Left lung (tissue), 10 donors: ENCODE results near the gene ZNF573. TPM values are rescaled to one million over a fixed set of nuclear protein-coding genes. Genes with fewer than 3 reads are reported as not detected.

Experiments
- ATAC-seq: fragments of 200-7000 bp; cut with Tn5 transposase; one replicate; pipeline ENCODE4 v1.9.1; 2020; ENCODE audit warnings: moderate library complexity
- DNase-seq, 4 donors: peaks; one replicate each; pipeline ENCODE4 v3.0.0-alpha.2; 2013 to 2020
- H3K27ac ChIP-seq, 2 donors: fragments of 200-600 bp; sonication (generic) in 1 of 2; one replicate each; pipeline versions ENCODE4 v1.5.0 to v1.8.0; 2020 to 2021
- H3K27me3 ChIP-seq, 2 donors: fragments of 200-600 bp; sonication (generic) in 1 of 2; one replicate each; pipeline versions ENCODE4 v1.5.0 to v1.8.0; 2020 to 2021
- H3K36me3 ChIP-seq, 2 donors: fragments of 200-600 bp; sonication (generic) in 1 of 2; one replicate each; pipeline versions ENCODE4 v1.5.0 to v1.8.0; 2020 to 2021
- H3K4me1 ChIP-seq, 2 donors: fragments of 200-600 bp; one replicate each; pipeline ENCODE4 v1.8.0; 2021
- H3K4me3 ChIP-seq, 2 donors: fragments of 200-600 bp; sonication (generic) in 1 of 2; one replicate each; pipeline versions ENCODE4 v1.5.0 to v1.8.0; 2020 to 2021; ENCODE audit warnings: mild to moderate bottlenecking in 1 of 2
- H3K9me3 ChIP-seq, 2 donors: fragments of 200-600 bp; sonication (generic) in 1 of 2; one replicate each; pipeline versions ENCODE4 v1.5.0 to v1.8.0; 2020 to 2021
- intact Hi-C, 2 donors: fragments of 100-400 bp; cut with DNase I; formaldehyde crosslinking; loops; one replicate each; pipeline versions ENCODE4 v1.11.2 to v1.14.2; 2022
- polyA plus RNA-seq, 6 donors: library from polyadenylated mRNA; unstranded; fragments of 120-200 nt; gene quantifications; one replicate each; pipeline ENCODE4 v1.2.1, GENCODE V29; 2013; ENCODE audit not compliant: insufficient read length in 6 of 6
- total RNA-seq, 2 donors: library from RNA; stranded (reverse); fragmentation: NEBNext Ultra II Directional; extraction: Animal tissue kit (Norgen Biotek cat#: 25700); gene quantifications; one replicate each; pipeline ENCODE4 v1.2.1, GENCODE V29; 2021
- TF ChIP-seq, protein P1 (sequence below), 2 donors: fragments of 200-600 bp; sonication (generic) in 1 of 2; IDR thresholded peaks; one replicate each; pipeline versions ENCODE4 v1.5.0 to v1.8.0; 2021; ENCODE audit warnings: antibody characterized with exemption in 2 of 2
- donor health status: DM: no; HTN: yes; CAD: no.
- donor health status: DM: no; HTN: no; CAD: no.

The ZNF573 gene
- total and polyA plus RNA-seq, 8 donors: 12.7 to 30.5 (median 19.2) TPM

DNA sequence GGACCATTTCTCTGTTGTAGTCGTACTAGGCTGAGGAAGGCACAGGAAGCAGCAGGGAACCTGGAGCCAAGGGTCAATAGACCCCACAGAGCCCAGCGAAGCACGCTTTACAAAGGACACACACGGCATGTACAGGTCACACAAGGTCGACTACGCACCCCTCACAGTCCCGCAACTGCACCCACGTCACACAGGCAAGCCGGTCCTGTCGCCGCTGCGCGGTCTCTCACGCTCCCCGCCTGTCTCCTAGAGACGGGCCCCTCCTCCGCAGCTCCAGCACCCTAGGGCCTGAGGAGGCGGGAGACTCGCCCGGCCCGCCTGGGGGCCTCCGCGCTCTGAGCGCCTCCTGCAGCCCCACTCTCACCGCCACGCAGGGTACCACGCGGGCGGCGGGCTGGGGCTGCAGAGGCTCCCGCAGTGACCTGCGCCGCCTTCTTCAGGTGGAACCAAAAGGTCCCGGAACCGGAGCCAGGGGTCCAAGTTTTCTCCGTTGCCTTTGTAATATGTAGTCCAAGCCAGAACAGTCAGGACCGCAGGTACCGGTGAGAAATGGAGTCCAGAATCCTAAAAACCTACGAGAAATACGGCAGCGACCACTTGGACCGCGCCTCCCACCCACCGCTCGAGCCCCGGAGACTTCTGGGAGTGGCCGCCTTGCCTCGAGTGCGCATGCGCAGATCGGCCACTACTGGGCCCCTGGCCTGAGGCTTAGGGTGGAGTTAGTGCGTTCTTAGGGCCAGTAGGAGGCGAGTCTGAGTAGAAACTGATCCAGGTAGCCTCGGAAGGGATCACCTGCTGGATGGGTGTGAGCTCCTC is 60.1 kb downstream of the ZNF573 start, which contains the start of gene ZNF607:
ZNF607 (minus strand) TSS at position 651 of the 816 bp plus-strand sequence. CDS start 8,143 bp downstream, outside the sequence.
- Histone ChIP-seq H3K27me3 (no peaks in the 10 kb centered on the region), H3K36me3 (peaks cover 0 to 8% of the 10 kb centered on the region in 2 donors), H3K9me3 (peaks cover 0 to 9% of the 10 kb centered on the region in 2 donors), H3K4me3 (peak within 1 kb of the TSS; percentile 83 to 85), H3K27ac (peak within 1 kb of the TSS; percentile 67 to 80), H3K4me1 (peaks cover 0 to 10% of the 10 kb centered on the region in 2 donors)
- ATAC-seq (peak; percentile 99), DNase-seq (peak; percentile 91 to 97 (median 93))
- TF ChIP-seq, protein P1, sequence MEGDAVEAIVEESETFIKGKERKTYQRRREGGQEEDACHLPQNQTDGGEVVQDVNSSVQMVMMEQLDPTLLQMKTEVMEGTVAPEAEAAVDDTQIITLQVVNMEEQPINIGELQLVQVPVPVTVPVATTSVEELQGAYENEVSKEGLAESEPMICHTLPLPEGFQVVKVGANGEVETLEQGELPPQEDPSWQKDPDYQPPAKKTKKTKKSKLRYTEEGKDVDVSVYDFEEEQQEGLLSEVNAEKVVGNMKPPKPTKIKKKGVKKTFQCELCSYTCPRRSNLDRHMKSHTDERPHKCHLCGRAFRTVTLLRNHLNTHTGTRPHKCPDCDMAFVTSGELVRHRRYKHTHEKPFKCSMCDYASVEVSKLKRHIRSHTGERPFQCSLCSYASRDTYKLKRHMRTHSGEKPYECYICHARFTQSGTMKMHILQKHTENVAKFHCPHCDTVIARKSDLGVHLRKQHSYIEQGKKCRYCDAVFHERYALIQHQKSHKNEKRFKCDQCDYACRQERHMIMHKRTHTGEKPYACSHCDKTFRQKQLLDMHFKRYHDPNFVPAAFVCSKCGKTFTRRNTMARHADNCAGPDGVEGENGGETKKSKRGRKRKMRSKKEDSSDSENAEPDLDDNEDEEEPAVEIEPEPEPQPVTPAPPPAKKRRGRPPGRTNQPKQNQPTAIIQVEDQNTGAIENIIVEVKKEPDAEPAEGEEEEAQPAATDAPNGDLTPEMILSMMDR (IDR thresholded peaks at IDR 0.05): peak; percentile 44 to 65
- intact Hi-C loops: no loop called here

DNA sequence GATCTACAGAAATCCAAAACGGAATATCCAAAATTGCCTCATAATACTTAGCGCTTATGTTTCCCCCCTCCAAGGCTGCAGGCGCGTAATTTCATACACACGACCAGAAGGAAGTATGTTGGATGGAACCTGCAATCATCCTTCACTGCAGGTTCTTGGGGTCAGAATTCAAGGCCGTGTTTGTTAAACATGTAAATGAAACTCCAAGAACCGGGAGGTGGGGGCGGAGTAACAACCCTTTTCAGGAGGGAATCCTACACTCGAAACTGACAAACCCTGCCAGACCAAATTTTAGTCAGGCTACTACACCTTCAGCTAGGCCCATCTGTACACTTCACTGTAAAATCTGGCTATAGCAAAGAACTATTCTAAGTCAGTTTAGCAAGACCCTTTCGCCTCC is 61.1 kb downstream of the ZNF573 start:
- peak overlapping the region in 1 of 2 donors; percentile 85 for H3K4me3 ChIP-seq
- H3K4me1 ChIP-seq: peaks cover 0 to 10% of the 10 kb centered on the region in 2 donors
- intact Hi-C loops: no loop called here
- H3K36me3 ChIP-seq: peaks cover 0 to 10% of the 10 kb centered on the region in 2 donors
- TF ChIP-seq, protein P1 (IDR thresholded peaks at IDR 0.05): no peak
- ATAC-seq (no peak), DNase-seq (peak in 1 of 4 donors; percentile 4)
- no peaks in the 10 kb centered on the region for H3K27me3 ChIP-seq
- H3K9me3 ChIP-seq: peaks cover 0 to 10% of the 10 kb centered on the region in 2 donors
- H3K27ac ChIP-seq: no peak overlapping the region

DNA sequence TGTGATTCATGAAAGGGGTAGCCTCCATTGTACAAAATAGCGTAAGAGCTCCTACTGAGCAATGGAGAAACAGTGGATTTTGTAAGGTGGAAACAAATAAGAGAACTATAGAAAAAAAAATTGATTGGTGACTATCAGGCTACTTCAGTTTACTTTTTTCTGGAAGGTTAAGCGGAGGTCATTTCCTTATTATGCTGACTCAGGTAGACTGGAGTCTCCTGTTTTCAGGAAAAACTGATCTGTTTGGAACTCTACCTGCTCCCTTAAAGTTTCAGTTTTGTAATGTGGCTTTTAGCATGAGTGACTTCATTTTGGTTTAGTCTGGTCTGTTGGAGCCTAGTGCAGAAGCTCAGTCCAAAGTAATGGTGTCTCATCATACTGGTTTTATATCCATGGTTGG is 63.2 kb downstream of the ZNF573 start:
- TF ChIP-seq, protein P1 (IDR thresholded peaks at IDR 0.05): no peak
- intact Hi-C loops: no loop called here
- Histone ChIP-seq H3K4me3 (no peak overlapping the region), H3K27me3 (no peaks in the 10 kb centered on the region), H3K4me1 (peaks cover 0 to 10% of the 10 kb centered on the region in 2 donors), H3K36me3 (peaks cover 0 to 12% of the 10 kb centered on the region in 2 donors), H3K27ac (no peak overlapping the region), H3K9me3 (peaks cover 0 to 30% of the 10 kb centered on the region in 2 donors)
- ATAC-seq (no peak), DNase-seq (no peak)

DNA sequence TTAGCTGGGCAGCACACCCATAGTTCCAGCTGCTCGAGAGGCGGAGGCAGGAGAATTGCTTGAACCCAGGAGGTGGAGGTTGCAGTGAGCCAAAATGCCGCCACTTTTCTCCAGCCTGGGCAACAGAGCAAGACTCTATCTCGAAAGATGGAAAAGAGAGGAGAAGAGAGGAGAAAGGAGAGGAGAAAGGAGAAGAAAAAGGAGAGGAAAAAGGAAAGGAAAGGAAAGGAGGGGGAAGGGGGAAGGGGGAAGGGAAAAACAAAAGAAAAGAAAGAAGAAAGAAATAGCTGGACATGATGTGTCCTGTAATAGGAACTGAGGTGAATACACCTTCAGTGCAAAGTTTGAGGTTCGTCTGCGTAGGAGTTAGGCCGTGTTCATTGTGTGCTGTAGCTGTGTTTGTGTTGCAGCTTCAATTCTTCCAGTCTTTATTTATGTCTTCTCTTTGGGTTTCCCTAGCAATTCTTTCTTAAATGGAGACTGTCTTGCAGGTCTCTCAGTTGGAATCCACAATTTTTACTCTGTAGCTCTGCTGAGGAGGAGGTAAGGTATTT is 73.3 kb downstream of the ZNF573 start:
- intact Hi-C loops: no loop called here
- H3K27me3 ChIP-seq: no peaks in the 10 kb centered on the region
- H3K27ac ChIP-seq: no peak overlapping the region
- ATAC-seq (no peak), DNase-seq (no peak)
- peaks cover 0 to 83% of the 10 kb centered on the region in 2 donors for H3K36me3 ChIP-seq
- H3K4me1 ChIP-seq: no peaks in the 10 kb centered on the region
- H3K9me3 ChIP-seq: peaks cover 0 to 68% of the 10 kb centered on the region in 2 donors
- TF ChIP-seq, protein P1 (IDR thresholded peaks at IDR 0.05): no peak
- H3K4me3 ChIP-seq: no peak overlapping the region

DNA sequence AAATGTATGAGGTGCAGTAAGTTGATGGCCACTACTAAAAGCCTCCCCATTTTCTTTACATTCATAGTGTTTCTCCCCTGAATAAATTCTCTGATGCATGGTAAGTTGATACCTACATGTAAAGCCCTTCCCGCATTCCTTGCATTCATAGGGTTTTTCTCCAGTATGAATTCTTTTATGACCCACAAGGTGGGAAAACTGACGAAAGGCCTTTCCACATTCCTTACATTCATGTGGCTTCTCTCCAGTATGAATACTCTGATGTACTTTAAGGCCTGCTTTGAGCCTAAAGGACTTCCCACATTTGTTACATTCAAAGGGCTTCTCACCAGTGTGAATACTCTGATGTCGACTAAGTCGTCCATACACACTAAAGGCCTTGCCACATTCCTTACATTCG is 80.3 kb downstream of the ZNF573 start:
- Histone ChIP-seq H3K27ac (no peak overlapping the region), H3K9me3 (peaks cover 0 to 78% of the 10 kb centered on the region in 2 donors), H3K27me3 (no peaks in the 10 kb centered on the region), H3K36me3 (peaks cover 0 to 55% of the 10 kb centered on the region in 2 donors), H3K4me1 (no peaks in the 10 kb centered on the region), H3K4me3 (no peak overlapping the region)
- intact Hi-C loops: no loop called here
- TF ChIP-seq, protein P1 (IDR thresholded peaks at IDR 0.05): no peak
- DNase-seq (no peak), ATAC-seq (no peak)
